KG1 (cell line): ENCODE measurements around the gene GORASP2.

ENCODE experiments used
- DNase-seq: peaks from one replicate; lab custom pipeline; 2025; lab: John Stamatoyannopoulos, UW

GORASP2 gene

GRCh38 chr2:170923799-170924198 is 5.3 kb upstream of the GORASP2 start:
- DNase-seq = no peak

GRCh38 chr2:170924969-170925368 is 4.1 kb upstream of the GORASP2 start:
- DNase-seq = no peak

- no peak for DNase-seq
Measured at GRCh38 chr2:170925923-170926322, 3.1 kb upstream of the GORASP2 start.

DNA sequence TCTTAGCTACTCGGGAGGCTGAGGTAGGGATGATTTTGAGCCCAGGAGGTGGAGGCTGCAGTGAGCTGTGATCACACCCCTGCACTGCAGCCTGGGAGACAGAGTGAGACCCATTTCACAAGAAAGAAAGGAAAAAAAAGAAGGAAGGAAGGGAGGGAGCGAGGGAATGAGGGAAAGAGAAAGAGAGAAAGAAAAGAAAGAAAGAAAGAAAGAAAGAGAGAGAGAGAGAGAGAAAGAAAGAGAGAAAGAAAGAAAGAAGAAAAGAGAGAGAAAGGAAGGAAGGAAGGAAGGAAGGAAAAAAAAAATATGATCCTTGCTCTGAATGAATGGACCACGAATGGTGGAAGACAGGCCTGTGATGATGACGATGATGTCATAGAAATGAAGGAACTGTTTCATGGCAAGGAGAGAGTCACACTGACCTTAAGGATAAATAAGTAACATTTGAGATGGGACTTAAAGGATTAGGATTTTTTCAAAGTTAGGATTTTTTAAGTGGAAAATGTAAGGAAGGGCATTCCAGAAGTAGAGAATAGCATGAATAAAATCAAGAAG is 2.2 kb upstream of the GORASP2 start:
- DNase-seq = no peak

DNA sequence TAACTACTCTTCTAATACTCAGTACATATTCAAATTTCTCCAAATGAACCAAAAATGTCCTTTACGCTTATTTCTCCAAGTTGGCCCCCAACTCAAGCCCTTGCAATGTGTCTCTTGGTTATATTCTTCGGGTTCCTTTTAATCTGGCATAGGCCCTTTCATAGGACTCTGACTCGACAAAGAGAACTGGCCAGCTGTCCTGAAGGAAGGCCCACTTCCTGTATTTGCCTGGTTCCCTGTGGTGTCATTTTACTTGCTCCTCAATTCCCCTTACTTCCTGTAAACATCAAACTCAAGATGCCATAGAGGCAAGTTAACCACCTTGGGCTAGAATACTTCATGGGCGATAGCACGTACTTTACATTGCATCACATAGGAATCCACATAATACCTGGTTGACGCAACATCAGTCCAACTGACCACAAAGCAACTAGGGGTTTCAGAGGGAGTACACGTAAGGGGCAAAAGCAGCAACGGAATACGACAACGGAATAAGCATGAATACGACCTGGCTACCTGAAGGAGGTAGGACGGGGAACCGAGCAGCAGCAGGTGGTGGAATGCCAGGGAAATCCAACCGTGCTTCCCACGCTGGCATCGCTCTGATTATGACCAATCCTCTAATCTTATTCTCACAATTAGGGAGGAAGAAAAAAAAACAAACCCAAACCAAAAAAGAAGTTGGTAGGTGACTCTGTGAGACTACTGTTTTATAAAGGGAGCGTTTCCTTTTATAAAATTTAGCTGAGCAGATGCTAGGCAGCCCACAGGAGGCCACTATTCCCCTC is 823 bp upstream of the GORASP2 start:
- no peak for DNase-seq

GRCh38 chr2:170929686-170930050 is 615 bp downstream of the GORASP2 start:
- DNase-seq = peak; percentile 51

DNA sequence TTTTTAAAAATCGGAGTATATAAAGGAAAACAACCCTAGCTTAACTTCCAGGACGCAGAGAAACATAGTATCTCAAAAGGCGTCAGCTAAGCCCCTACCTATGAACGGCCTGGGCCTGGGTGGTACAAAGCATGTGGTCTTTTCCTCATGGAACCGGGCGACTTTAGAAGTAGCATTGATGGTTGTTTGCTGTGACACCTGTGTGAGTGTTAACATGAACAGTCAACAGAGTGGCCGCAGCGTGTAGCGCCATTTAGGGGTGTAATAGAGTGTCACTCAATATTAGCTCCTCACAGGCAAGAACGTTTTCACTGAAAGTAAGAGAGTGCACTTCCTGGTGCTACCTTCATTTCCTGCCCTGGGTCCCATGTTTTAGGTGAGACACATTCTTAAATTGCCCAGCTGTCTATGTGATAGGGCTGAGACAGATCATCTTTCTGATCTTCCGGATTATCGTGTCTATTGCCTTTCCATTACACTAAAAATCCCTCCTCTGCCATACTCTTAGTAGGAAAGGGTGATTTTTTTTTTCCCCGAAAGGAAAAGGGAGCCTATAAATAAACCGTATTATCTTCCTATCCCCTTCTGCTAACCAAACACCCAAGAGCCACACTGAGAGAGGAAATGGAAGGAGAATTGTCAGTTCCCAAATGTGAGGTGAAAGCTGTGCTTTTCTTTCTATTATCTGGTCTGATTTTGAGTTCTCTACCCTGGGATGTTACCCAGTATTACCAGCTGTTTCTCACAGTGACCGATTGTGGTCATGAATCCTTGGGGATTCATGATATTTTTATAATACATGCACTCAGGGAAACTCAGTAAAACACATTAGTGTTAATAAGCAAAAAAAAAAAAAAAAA is 1.3 kb downstream of the GORASP2 start:
- peak; percentile 51 for DNase-seq

DNA sequence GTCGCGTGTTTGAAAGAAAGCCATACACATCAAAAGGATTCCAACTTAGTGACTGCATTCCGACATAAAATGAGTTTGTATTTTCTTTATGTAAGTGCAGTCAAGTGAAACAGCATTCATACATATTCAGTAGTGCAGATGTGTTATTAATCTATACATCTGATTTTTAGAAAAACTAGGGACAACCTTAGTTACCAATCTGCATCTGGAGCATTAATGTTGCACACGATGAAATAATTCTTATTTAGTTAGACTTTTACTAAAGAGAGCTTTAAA is 1.9 kb downstream of the GORASP2 start:
- no peak for DNase-seq

- DNase-seq = no peak
Measured at GRCh38 chr2:170932166-170932565, 3.1 kb downstream of the GORASP2 start.

- no peak for DNase-seq
Measured at GRCh38 chr2:170932948-170933347, 3.9 kb downstream of the GORASP2 start.

GRCh38 chr2:170937709-170938379 is 8.8 kb downstream of the GORASP2 start:
- DNase-seq = no peak

- DNase-seq = no peak
Measured at GRCh38 chr2:170940066-170940465, 11.0 kb downstream of the GORASP2 start.

DNA sequence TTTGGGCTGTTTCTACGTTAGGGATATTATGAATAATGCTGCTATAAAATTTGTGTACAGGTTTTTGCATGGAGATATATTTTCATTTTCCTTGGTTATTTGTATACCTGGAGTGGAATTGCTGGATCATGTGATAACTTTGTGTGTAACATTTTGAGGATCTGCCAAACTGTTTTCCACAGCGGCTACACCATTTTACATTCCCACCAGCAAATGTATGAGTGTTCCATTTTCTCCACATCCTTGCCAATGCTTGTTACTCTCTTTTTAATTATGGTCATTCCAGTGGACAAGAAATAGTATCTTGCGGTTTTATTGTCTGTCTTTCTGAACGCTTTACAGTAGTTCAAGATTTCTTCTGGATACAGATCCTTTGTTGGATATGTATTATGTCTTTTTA is 13.6 kb downstream of the GORASP2 start:
- DNase-seq = no peak

DNA sequence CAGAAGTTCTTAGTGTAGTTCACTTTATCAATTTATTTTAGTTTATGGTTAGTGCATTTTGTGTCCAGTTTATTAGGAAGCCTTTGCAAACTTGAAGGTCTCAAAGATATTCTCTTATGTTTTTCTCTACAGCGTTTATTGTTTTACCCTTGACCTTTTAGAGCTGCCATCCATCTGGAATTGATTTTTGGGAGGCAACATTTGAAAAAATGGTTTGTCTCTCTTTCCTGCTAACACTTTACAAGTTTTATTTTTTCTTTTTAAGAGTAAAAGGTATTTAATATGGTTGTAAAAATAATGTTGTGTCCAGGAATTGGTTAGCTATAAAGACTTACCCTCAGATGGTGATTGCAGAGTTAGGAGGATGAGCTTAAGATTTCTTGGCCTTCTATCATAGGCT is 14.0 kb downstream of the GORASP2 start:
- no peak for DNase-seq

- no peak for DNase-seq
Measured at GRCh38 chr2:170943596-170943995, 14.5 kb downstream of the GORASP2 start.

GRCh38 chr2:170944545-170944944 is 15.5 kb downstream of the GORASP2 start:
- DNase-seq = no peak

DNA sequence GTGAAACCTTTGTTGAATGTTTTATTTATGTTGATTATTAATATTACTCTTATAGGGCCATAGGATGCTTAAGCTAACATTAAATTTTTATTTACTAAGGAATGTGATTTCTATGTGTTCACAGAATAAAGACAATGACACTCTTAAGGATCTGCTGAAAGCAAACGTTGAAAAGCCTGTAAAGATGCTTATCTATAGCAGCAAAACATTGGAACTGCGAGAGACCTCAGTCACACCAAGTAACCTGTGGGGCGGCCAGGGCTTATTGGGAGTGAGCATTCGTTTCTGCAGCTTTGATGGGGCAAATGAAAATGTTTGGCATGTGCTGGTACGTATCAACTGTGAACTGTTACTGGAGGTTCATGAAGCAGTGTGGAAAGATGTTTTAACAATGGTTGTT is 20.4 kb downstream of the GORASP2 start:
- no peak for DNase-seq

GRCh38 chr2:170950221-170950761 is 21.2 kb downstream of the GORASP2 start:
- no peak for DNase-seq

DNA sequence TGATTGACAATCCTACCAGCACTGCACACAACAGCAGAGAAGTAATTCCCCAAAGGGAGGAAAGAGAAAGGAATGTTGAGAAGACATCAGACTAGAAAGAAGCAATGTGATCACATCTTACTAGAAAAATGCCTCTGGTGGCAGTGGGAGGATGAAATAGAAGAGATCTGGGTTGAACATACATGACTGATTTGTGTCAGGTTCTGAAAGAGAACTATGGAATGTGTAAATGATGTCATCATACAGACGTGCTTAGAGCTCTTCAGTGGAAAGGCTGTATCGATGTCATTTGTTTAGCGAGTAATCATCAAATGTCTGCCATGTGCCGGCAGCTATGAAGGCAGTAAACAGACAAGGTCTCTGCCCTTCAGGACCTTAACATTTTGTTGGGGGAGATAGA is 24.9 kb downstream of the GORASP2 start:
- no peak for DNase-seq

DNA sequence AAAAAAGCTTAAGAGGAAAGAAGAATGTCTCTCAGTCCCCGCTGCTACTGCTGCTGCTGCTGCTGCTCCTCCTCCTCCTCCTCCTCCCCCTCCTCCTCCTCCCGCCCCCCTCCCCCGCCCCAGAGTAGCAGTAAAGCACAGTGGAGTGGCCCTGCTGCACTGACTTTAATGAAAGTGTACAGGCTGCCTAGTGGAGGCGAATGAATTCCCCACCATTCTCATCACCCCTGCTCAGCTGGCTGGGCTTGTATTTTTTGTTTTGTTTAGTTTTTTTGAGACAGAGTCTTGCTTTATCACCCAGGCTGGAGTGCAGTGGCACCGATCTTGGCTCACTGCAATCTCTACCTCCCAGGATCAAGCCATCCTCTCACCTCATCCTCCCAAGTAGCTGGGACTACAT is 34.3 kb downstream of the GORASP2 start:
- DNase-seq = no peak

GRCh38 chr2:170965446-170966225 is 36.6 kb downstream of the GORASP2 start:
- DNase-seq = no peak
